ENCODE results near the gene PCDH12.

PCDH12 gene

DNA sequence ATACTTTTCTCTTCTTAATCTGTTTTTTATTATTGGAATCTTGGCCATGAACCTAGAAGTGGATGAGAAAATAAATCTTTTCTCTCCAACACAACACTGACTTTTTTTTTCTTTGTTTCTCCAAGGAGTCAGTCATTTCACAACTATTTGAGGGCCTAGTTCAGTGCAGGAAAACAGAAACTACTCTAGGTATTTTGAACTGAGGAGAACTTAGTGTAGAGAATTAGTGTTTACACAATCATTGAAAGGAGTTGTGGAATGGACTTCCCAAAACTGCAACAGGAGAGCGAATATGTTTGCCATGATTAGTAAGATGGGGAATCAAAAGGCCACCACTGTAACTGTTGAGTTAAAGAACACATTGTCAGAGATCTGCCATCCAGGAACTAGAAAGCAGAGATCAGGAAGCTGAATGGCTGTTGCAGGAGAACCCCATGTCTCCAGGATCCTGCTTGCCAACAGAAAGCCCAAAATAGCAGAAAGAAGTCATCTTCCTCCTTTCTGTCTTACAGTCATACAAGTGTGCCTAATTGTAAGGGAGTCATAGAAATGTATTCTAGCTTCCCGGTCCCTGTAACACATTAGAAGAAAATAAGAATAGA is 59.5 kb downstream of the PCDH12 start:
- TF ChIP-seq NFIC (IDR thresholded peaks at IDR 0.05) (no peak), ZBTB7A (IDR thresholded peaks at IDR 0.05; ENCODE audit: low read depth) (no peak), TAF1 (IDR thresholded peaks at IDR 0.05; ENCODE audit: low read depth) (no peak), YY1 (IDR thresholded peaks at IDR 0.05; ENCODE audit: low read depth) (no peak), TCF12 (IDR thresholded peaks at IDR 0.05; ENCODE audit: low read depth) (no peak), CEBPB (IDR thresholded peaks at IDR 0.05) (no peak), EGR1 (IDR thresholded peaks at IDR 0.05) (no peak)

GRCh38 chr5:141897425-141897824 is 60.6 kb downstream of the PCDH12 start:
- TF ChIP-seq CREB1 (IDR thresholded peaks at IDR 0.05; ENCODE audit: low read depth) (no peak), YY1 (IDR thresholded peaks at IDR 0.05; ENCODE audit: low read depth) (no peak), CEBPB (IDR thresholded peaks at IDR 0.05) (peak; percentile 76), TCF12 (IDR thresholded peaks at IDR 0.05; ENCODE audit: low read depth) (no peak)

Data from Ishikawa (cell line).